HG03571 (cell line): ENCODE data around the gene FCER1G.

Experiments used
- ATAC-seq: cut with Tn5 transposase; IDR thresholded peaks from one replicate; pipeline ENCODE4 v1.9.1; 2021; ENCODE audit not compliant: unreplicated experiment

The FCER1G gene

GRCh38 chr1:161187311-161187710 is 27.8 kb upstream of the FCER1G start:
- ATAC-seq = no peak

GRCh38 chr1:161188381-161188780 is 26.7 kb upstream of the FCER1G start:
- ATAC-seq = no peak

DNA sequence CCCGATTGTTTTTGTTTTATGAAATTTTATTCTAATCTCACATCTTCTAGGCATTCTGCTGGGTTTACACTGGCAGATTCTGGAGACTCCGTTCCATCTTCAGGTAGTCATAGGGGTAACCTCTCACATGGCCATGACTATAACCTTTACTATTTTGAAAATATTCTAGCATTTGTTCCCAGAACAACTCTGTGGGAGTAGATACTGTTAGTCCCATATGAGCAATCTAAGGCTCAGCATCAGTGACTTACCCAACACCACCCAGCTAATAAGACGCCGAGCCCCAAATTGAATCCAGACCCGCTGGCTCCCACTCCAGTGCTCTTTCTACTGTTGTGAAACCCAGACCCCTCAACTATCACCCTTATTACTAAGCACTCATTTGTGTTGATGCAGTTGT is 26.1 kb upstream of the FCER1G start:
- no peak for ATAC-seq

- no peak for ATAC-seq
These were observed 24.1 kb upstream of the FCER1G start for GRCh38 chr1:161190962-161191521.

DNA sequence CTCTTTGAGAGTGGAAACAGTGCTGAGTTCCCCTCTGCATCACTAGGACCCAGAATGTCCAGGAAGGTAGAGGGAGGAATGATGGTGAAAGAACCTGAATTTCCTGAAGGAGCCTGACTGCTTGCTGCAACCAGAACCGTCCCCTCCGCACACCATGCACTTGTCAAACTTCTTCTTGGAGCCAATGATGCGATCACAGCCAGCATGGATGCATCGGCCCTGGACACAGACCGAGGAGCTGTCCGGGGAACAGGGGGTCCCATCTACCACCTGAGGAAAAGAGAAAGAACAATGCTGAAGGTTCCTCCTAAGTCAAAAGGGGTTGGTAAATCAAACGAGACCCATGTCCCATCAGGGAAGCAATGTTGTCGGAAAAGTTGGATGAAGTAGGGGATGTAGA is 23.1 kb upstream of the FCER1G start:
- ATAC-seq = no peak

DNA sequence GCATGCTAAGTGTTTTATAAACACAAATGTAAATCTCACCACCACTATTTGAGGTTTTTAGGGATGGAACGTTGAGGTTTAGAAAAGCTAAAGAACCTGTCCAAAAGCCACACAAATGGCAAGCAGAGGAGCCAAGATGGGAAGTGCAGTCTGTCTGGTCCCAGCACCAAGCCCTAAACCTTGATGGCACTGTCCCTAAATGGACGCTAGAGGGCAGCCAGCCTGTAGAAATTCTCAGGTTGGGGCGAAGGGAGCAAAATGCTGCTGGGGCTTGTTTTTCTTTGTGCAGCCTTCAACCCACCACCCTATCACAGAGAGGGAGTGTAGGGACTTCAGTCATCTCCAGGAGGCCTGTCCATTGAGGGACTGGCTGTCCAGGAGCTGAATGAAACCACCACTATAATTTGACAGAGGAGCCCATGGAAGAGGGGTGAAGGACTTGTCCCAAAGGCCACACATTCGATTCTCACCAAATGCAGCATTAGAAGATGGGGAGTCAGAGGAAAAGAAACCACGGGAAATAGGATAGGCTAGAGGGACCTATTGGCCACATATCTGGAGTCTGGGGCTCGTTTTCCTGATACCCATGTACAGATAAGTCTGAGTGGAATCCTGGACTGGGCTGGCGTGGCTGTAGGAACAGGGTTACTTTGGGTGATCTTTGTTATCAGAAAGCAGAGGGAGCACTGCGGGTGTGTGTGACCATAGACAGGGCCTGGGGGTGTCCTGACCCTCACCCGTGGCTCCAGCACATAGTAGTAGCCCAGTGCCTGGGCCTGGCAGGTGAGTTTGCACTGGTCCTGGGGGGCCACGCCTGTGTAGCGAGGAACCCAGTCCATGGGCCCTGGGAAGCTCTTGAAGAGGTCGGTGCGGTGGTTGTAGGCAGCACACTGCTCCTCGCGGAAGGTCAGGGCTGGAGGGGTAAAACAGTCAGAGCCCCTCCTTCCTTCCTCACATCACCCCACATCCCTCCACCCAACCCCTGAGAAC is 22.3 kb upstream of the FCER1G start:
- ATAC-seq = no peak

DNA sequence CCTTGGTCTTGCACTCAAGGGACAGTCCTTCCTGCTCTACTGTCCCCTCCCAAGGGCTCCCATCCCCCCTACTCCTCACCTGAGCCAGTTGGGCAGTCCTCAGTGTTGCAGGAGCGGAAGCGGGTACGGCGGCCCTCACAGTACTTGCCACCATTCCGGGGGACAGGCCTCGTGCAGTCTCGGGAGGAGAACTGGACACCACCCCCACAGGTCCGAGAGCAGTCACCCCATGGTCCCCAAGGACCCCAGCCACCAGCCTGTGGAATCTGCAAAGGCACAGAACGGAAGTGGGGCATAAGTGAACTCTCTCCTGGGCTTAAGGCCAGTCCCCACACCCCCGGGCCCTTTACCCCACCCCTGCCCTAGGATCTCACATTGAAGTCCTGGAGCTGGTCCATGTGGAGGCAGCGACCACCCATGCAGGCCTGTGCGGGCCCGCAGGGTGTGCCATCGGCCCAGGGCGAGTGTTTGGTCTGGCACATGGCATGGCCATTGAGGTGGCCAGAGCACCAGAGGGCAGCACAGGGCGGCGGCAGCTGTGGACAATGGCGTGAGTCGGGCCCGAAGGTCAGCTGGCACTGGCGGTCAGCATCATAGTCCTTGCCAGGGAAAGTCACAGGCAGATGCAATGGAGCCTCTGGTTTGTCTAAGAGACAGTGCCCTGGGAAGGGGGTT is 21.4 kb upstream of the FCER1G start:
- ATAC-seq = no peak

GRCh38 chr1:161195171-161195570 is 19.9 kb upstream of the FCER1G start:
- no peak for ATAC-seq

DNA sequence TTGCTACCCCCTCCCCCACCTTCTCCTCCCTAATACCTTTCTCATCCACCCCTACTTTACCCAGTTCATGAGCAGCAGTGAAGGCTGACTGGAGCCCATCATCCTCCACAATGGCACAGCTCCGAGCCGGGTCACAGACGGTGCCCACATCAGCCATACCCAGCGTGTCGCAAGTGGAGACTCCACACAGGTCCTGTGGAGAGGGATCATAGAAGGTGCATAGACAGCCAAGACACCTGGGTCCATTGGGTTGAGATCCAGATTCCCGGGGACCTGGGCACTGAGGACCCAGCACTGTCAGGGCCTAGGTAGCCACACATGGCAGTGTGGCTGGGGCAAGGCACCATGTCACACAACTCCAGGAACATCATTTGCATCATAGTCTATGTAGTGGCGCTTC is 19.0 kb upstream of the FCER1G start:
- ATAC-seq = no peak

- ATAC-seq = no peak
These were observed 18.3 kb upstream of the FCER1G start for GRCh38 chr1:161196521-161197451.

GRCh38 chr1:161197560-161198193 is 17.4 kb upstream of the FCER1G start:
- ATAC-seq = no peak

- no peak for ATAC-seq
These were observed 16.8 kb upstream of the FCER1G start for GRCh38 chr1:161198194-161198896.

- ATAC-seq = no peak
These were observed 16.1 kb upstream of the FCER1G start, which contains the start of gene ADAMTS4 for GRCh38 chr1:161198897-161199431. ADAMTS4 (minus strand) TSS chr1:161199054; CDS start chr1:161198627, 427 bp downstream.

GRCh38 chr1:161199506-161200139 is 15.5 kb upstream of the FCER1G start:
- ATAC-seq = no peak

- no peak for ATAC-seq
These were observed 14.6 kb upstream of the FCER1G start for GRCh38 chr1:161200421-161200991.

GRCh38 chr1:161200992-161201835 is 13.9 kb upstream of the FCER1G start:
- ATAC-seq = no peak
